HG03442 (cell line): ENCODE results near the gene SGMS1.
"Not testable (repeated sequence)": the region's sequence is repeated elsewhere in the genome, so short reads cannot be mapped to it uniquely, and the experiment has no call there.

Experiments
- ATAC-seq: cut with Tn5 transposase; IDR thresholded peaks from one replicate; pipeline ENCODE4 v1.9.1; 2021; ENCODE audit warnings: mild to moderate bottlenecking, moderate library complexity; ENCODE audit not compliant: unreplicated experiment

Gene SGMS1

DNA sequence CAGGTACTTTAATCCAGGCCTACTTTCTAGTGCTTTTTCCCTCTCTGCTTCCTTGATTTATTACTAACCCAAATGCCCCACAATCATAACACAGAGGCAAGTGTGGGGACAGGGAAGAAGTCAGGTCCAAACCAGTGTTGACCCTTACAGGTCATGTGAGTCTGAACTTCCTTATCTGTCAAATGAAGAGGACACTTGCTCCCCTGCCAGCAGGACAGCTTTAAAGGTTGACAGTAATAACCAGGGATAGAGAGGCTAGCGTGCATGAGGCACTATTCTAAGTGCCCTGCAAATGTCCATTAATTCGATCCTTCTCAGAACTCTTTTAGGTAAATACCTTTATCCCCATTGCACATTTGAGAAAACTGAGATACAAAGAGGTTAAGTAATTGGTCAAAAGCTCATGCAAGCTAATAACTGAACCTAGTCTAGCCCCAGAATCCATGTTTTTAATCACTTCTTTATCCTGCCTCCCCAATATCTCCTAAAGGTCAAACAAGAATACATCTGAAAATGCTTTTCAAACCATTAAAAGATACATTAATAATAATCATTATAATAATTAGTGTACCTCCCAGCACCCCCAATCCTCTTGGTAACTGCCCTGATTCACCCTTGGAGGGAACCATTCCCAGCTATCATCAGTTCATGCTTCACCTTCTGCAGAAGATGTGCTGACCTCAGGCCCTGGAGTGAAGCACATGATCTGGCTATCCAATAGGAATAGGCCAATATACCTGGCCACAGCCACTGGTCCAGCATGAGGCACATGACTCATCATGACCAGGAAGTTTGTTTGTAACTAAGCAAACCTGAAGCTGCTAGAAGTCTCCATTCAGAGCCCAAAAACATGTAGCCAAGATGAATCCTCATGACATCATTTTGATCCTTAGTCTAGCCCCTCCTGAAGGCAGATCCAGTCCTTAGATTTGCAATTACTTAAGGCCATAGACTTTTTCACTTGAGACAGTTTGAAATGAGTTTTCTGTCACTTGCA, 40.7 kb downstream of the SGMS1 start:
- no peak for ATAC-seq

DNA sequence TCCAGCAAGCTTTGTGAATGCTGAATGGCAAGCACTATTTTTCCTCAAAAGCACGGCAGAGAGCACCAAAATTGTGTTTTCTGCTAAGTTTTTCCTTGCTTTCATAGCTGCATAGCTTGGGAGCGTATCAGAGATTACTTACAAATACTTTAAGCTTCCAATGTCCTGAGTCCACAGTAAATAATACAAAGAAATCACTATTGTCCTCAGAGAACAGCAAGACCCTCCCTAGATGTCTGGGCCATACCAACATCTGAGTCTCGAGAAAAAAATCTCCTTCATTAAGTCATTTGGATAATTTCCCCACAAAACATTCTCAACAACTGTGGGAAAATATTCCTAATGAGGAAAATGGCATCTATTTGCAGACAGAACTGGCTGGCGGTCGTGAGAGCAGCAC, 41.7 kb downstream of the SGMS1 start:
- ATAC-seq: no peak

DNA sequence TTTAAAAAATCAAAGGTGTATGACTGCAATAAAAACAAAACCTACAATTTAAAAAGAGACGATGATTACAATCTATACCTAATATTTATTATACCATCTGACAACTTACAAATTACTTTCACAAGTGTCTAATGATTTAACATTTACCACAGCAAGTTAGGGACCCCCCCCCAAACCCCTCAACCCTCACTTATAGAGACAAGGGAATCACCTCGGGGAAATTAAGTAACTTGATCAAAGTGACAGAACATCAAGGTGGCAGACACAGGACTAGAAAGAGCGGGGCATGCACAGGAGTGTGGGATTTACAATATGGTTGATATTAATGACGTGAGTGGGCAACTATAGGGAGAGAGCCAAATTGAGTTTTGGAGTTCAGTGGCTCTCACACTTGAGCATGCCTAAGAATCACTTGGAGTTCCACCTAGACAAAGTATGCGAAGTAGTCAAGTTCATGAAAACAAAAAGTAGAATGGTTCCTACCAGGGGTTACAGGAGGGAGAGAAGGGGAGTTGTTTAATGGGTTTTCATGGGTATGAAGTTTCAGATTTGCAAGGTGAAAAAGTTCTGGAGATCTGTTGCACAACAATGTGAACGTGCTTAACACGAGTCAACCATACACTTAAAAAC, 43.4 kb downstream of the SGMS1 start:
- ATAC-seq: no peak

DNA sequence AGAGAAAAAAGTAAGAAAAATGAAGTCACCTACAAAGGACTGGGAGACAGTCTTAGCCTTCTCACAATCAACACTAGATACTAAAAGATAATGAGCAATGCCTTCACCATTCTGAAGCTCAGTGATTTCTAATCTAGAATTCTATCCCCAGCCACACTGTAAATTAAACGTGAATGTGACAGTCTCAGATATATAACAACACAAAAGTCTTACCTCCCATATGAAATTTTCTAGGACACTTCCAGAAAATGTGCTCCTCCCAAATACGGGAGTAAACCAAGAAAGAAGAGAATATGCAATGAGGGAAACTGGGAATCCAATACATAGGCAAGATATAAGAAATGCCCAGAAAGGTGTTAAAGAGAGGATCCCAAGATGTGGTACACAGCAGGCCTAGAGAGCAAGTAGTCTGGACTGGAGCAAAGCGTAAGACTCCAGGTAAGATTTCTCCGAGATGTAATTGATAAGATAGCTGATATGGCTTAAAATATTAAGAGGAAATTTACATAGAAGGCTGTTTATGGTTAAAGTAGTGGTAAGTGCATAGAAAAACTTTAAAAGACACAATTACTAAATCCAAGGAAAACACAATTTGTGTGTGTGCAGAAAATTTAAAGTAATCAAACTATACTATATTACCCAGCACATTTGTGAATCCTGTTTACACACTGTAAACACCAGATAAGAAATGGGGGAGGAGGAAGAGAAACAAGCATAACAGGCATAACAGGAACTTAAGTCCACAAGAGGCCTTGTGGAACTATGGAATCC, 44.1 kb downstream of the SGMS1 start:
- no peak for ATAC-seq

DNA sequence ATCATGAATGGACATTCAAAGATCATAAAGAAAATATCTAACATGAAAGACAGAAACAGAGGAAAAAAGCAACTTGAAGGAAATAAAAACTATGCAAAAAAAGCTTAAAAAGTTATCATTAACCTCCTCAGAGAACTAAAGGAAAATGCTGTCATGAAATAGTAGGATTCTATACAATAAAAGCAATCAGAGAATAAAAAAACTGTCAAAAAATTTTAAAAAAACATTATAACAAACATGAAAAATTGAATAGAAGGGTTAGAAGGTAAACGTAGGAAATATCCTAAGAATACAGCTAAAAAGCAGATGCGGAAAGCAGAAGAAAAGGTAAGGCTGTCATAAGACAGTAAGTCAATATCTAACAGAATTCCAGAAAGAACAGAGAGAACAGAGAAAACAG, 44.8 kb downstream of the SGMS1 start:
- ATAC-seq: no peak

DNA sequence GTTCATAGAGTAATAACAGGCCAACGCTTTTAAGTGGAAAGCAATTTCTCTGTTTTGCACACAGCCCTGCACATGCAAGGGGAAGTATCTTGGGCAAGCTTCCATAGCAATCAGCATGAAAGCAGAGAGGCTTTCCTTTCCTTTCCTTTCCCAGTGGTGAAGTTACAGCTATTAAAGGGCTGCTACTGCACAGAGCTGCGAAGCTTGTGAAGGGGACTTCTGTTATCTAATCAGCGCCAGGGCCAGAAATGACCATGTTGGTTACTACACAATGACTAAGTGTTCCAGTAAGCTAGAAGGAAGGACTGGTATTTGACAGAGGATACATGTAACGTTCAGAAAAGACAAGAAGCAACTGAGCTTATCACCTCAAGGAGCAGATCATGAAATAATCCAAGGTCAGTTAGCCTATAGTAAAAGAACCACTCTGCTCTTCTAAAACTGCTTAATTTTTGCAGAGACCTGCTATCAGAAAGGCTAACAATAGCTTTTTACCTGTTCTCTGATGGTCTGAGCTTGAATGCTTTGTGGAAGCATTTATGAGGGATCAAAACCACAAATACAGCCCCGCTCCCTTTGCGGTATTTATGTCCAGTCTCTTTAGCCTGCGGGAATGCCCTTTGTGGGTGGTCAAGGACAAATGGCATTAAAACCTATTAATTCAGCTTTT, 45.9 kb downstream of the SGMS1 start:
- no peak for ATAC-seq

DNA sequence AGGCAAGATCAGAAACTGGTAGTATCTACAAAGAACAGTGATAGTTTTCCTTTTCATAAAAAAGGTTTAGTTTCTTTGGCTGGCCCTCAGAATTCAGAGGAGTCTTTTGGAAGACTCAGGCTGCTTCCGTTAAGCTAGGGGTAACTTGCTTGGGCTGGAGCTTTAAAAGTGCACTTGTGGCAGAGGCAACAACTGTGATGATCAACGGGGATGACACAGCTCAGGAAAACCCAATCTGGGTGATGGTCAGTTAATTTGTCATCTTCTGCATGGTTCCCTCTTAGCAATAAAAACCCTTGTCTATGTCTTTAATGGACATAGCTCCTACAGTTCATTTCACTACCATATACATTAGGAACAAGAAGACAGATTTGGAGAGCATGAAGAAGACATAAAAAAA, 46.7 kb downstream of the SGMS1 start:
- ATAC-seq: no peak

DNA sequence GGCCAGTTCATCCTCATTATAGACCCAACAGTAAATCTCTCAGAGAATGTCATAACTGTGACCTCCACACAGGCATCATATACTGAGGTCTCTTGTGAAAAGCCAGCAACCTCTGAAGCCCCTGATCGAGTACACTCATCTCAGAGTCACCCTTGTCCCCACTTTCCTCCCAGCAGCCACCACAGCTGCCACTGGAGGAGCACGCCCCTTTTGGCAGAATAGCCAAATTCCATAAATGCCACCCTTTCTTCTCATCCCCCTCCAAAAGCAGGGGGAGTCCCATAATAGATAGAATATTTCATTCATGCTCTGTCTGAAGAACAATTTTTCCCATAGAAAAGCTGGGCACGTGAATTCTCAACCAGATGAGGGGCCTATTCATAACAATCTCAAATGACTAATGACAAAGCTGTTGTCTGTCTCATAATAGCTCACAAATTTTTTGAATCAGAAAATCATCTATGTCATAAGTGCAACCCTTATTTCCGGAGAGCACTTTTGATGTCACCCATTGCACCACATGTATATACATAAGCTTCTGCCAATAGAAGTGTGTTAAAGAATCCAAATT, 47.4 kb downstream of the SGMS1 start:
- no peak for ATAC-seq

DNA sequence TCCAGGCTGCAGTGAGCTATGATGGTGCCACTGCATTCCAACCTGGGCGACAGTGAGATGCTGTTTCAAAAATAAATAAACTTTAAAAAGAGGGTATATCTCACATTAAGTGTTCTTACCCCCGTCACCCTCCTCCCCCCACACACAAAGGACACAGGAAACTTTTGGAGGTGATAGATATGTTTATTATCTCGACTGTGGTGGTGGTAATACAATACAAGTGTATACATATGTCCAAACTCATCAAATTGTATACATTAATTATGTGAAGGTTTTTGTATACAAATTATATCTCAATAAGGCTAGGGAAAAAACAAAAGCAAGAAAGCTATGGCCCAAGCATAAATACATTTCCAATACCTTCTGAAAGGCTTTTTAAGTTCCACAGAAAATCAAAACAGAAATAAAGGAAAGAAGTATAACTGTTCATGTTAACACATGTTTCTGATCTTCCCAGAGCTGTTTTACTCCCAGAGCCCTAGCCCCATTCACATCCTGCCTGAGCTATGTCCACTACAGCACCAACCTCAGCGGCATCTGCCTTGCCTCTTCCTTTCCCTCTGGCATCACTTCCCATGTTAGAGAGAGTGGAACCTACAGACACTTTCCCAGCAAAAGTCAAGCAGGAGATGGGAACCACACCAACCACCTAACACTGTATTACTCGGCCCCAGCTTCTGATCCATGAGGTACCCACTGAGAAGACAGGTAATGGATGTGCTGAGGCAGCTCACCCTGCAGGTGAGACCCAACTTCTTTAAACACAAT, 48.1 kb downstream of the SGMS1 start:
- no peak for ATAC-seq

DNA sequence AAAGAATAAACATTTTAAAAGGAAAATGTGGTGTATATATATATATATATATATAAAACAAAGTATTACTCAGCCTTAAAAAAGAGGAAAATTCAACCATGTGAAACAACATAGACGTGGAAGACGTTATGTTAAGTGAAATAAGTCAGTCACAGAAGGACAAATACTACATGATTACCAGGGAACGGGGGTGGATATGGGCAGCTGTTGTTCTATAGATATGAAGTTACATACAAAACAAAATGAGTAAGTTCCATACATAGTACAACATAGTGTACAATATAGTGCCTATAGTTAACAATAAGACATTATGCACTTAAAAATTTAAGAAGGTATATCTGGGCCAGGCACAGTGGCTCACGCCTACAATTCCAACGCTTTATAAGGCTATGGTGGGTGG, 48.8 kb downstream of the SGMS1 start:
- no peak for ATAC-seq

DNA sequence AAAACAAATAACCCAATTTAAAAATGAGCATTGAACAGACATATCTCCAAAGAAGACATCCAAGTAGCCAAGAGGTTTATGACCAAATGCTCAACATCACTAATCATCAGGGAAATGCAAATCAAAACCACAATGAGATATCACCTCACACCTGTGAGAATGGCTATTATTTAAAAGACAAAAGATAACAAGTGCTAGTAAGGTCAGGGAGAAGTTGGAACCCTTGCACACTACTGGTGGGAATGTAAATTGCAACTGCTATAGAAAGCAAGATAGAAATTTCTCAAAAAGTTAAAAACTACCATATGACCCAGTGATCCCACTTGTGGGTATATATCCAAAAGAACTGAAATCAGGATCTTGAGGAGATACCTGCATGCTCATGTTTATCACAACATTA, 49.5 kb downstream of the SGMS1 start:
- no peak for ATAC-seq

DNA sequence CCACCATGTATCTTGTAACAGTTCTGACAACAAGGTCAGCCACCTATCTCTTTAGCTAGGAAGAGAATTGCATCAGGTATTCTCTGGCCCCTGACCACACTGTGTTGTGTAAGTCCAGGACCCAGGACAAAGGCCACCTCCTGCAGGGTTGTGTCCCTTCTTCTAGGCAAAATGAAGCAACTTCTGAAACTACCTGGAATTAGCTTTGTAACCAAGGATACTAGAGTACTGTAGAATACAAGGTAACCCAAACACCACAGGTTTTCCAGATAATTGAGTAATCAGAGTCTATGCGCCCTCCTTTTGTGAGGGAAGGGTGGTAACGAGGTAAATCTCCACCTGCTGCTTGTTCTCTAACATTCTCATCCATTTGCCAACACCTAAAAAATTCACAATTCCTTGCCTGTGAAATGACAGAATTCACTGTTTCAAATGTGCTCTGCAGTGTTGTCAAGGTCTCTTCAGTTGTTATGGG, 51.7 kb downstream of the SGMS1 start:
- no peak for ATAC-seq

DNA sequence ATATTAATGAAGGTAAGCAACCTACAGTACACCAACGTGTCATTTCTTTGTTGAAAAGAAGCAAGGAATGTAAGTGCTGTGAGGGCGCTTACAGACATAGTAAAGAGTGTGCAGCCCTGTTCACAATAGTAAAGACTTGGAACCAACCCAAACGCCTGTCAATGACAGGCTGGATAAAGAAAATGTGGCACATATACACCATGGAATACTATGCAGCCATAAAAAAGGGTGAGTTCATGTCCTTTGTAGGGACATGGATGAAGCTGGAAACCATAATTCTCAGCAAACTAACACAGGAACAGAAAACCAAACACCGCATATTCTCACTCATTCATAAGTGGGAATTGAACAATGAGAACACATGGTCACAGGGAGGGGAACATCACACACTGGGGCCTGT, 55.0 kb downstream of the SGMS1 start:
- ATAC-seq: not testable (repeated sequence)

DNA sequence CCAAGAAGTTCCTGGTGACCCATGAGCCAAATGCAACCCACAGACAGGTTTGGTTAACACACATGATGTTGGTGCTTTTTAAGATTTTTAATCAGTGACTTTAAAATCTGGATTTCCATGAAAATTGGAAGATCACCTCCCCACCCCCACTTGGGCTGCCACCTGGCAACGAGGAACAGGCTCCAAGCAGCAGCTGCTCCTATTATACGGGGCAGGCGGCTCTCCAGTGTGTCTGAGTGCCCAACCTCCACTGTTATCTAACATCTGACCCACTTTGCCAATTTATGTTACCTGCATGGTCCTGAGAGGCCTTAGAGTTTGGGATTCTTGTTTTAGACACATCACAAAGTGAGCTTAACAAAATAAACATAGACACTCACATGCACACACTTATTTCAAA, 56.4 kb downstream of the SGMS1 start:
- no peak for ATAC-seq

DNA sequence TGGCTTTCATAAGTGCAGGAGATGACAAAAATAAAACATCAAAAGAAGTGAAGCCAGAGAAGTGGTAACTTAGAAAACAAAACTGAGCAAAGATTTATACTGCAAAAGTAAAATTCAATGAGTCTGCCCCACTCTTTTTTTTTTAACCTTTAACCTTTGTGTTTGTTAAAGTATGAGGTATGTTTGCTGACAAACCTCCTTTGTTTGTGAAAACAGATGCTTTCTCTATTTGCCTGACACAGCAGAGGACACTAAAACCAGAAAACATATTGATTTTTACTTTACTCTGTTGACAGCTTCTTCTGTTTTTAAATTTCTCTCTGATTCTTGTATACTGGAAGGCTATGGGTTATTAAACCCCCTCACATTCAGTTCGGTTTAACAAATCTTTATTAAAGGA, 57.6 kb downstream of the SGMS1 start:
- no peak for ATAC-seq

DNA sequence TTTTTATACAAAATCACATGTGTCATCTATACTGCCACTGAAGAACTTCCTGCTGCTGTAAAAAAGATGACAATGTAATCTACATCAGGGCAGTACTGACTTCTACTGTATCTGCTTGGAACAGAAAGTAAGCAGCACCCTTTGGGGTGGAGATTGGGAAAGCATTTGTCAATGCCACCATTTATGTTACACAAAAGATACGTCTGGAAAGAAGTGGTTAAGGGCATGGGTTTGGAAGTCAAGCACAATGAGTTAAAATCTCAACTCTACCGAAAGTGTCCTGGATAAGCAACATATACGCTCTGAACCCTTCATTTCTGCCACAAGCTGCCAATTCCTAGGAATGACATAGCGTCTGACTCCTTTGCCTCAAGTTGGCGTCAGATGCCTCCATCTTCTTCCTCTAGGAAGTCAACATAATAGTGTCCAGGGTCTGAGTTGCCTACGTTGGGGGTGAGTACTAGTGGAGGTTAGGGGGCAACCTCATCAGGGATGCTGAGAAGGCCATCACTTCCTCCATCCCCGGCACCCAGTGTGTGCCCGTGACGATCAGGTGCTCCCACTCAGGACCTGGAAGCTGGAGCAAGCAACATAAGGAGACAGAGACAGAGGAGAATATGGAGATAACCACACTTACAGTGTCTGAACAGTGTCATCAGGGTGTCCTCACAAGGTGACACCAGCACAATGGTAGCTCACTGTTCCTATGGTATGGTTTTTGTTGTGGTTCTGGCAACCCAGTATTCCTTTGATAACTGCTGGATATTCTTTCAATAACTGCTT, 58.3 kb downstream of the SGMS1 start:
- ATAC-seq: no peak

DNA sequence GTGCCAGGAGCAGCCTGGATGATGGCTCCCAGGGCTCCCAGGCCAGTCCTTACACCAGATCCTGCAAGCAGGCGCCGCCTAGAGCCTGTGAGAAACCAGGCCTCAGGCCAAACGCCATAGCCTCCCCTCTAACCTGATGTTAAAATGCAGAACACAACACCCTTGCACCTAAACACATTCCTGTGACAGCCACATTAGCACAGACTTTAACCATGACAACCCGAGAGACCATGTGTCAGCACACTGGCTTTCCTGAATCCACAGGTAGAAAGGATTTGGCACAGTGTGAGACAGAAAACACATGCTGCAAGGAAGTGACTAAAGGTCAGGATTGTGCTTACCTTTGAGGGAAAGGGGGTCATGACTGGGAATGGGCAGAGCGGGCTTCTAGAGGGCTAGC, 59.9 kb downstream of the SGMS1 start:
- no peak for ATAC-seq

DNA sequence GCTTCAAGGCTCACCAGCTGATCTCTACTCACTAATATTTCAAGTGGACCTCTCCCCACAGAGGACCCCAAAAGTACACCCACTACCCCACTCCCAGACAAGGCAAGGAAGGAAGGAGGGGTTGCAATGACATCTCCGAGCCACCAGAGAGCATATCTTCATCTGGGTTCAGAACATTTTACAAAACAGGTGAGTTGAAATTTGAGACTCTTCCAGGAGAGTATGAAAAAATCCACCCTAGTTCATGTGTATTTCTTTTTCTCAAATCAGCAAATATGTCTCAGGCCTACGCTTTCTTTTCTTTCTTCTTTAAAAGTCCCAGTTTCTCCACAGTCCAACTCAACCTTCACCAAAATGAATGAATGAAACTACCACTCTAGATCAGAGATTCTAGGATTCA, 61.9 kb downstream of the SGMS1 start:
- ATAC-seq: no peak

DNA sequence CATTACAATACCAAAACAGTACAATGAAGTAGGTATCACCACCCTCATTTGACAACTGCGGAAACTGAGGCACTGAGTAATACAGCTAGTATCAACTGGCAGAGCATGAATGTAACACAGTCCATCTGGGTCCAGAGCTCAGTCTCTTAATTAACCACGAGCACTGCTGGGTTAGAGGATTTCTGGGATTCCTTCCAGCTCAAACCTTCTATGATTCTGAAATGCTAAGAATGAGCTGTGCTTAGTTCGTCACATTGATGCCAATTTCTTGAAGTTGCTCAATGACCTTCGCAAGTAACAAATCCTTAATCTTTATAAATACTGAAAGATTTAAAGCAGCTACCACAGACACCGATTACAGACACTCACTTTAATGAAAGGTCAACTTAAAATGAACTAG, 62.5 kb downstream of the SGMS1 start:
- ATAC-seq: no peak
